Neutrophil (primary cell): Measurements from ENCODE around the gene TRAPPC12.

Source experiments
- H3K27ac ChIP-seq: fragments of 200-600 bp; sonication (generic); 2 replicates; pipeline ENCODE4 v1.5.1; 2016; ENCODE audit warnings: mild to moderate bottlenecking, moderate library complexity
- H3K27me3 ChIP-seq: fragments of 200-600 bp; sonication (generic); 2 replicates; pipeline ENCODE4 v1.6.0; 2016; ENCODE audit warnings: mild to moderate bottlenecking
- H3K36me3 ChIP-seq: fragments of 200-600 bp; sonication (generic); 2 replicates; pipeline ENCODE4 v1.5.1; 2017
- H3K4me1 ChIP-seq, 2 experiments: fragments of 200-600 bp in 1 of 2; sonication (generic) in 1 of 2; 1 replicate in 1 of 2; 2 replicates in 1 of 2; pipeline versions ENCODE4 v1.5.1 to v1.6.1; 2013 to 2016; ENCODE audit warnings: low read depth in 1 of 2, low read length in 1 of 2, mild to moderate bottlenecking in 1 of 2, moderate library complexity in 1 of 2; ENCODE audit not compliant: control insufficient read depth in 1 of 2, insufficient read depth in 1 of 2
- H3K4me3 ChIP-seq, 2 experiments: fragments of 200-600 bp in 1 of 2; sonication (generic) in 1 of 2; 1 replicate in 1 of 2; 2 replicates in 1 of 2; pipeline ENCODE4 v1.5.1; 2013 to 2016; ENCODE audit warnings: low read depth in 1 of 2, low read length in 1 of 2, mild to moderate bottlenecking in 1 of 2, moderate library complexity in 1 of 2
- H3K9me3 ChIP-seq: fragments of 200-600 bp; sonication (generic); 2 replicates; pipeline ENCODE4 v1.5.1; 2016
- CTCF ChIP-seq: fragments of 200-600 bp; sonication (generic); IDR thresholded peaks from 2 replicates; pipeline ENCODE4 v1.5.1; 2016; ENCODE audit warnings: antibody characterized with exemption

TRAPPC12 gene

GRCh38 chr2:3392216-3392615 lies 12.7 kb downstream of the TRAPPC12 start:
- TF ChIP-seq CTCF: no peak
- Histone ChIP-seq H3K4me1 (no peaks in the 10 kb centered on the region), H3K27me3 (no peaks in the 10 kb centered on the region), H3K4me3 (no peak overlapping the region), H3K27ac (no peak overlapping the region), H3K9me3 (no peaks in the 10 kb centered on the region), H3K36me3 (peaks cover 51% of the 10 kb centered on the region)

GRCh38 chr2:3396920-3397559 lies 17.5 kb downstream of the TRAPPC12 start:
- Histone ChIP-seq H3K4me1 (no peaks in the 10 kb centered on the region), H3K9me3 (no peaks in the 10 kb centered on the region), H3K27me3 (no peaks in the 10 kb centered on the region), H3K4me3 (no peak overlapping the region), H3K27ac (no peak overlapping the region), H3K36me3 (peaks cover 38% of the 10 kb centered on the region)
- no peak for TF ChIP-seq CTCF

- H3K4me1 ChIP-seq: no peaks in the 10 kb centered on the region
- H3K9me3 ChIP-seq: no peaks in the 10 kb centered on the region
- peaks cover 41% of the 10 kb centered on the region for H3K36me3 ChIP-seq
- H3K4me3 ChIP-seq: no peak overlapping the region
- TF ChIP-seq CTCF: no peak
- H3K27me3 ChIP-seq: no peaks in the 10 kb centered on the region
- H3K27ac ChIP-seq: no peak overlapping the region
Observed at GRCh38 chr2:3398857-3399256, 19.4 kb downstream of the TRAPPC12 start.

GRCh38 chr2:3399381-3399780 lies 19.9 kb downstream of the TRAPPC12 start:
- H3K4me3 ChIP-seq: no peak overlapping the region
- no peak for TF ChIP-seq CTCF
- no peaks in the 10 kb centered on the region for H3K4me1 ChIP-seq
- peaks cover 41% of the 10 kb centered on the region for H3K36me3 ChIP-seq
- no peaks in the 10 kb centered on the region for H3K9me3 ChIP-seq
- no peaks in the 10 kb centered on the region for H3K27me3 ChIP-seq
- H3K27ac ChIP-seq: no peak overlapping the region

- Histone ChIP-seq H3K9me3 (no peaks in the 10 kb centered on the region), H3K36me3 (peaks cover 41% of the 10 kb centered on the region), H3K27ac (no peak overlapping the region), H3K27me3 (no peaks in the 10 kb centered on the region), H3K4me3 (no peak overlapping the region), H3K4me1 (no peaks in the 10 kb centered on the region)
- no peak for TF ChIP-seq CTCF
Observed at GRCh38 chr2:3399829-3400228, 20.3 kb downstream of the TRAPPC12 start.
